ENCODE data around the gene ERN1.

DNA sequence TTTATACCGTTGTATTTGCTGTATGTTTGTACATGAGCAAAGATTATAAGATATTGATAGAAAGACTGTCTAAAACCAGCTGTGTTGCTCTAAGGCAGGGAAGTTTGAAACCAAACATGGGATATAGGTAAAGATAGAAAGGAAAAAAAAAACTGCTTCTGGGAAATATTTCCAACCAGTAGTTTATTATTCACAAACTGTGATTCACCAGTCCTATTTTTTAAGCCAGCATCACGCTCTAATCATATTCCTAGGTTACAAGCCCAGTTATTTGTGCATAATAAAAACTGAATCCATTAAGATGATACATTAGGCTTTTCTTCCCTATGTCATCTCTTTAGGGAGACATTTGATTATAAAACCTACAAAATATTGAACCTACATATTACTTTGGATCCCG, 4.0 kb downstream of the ERN1 start:
- no peak for TF ChIP-seq POLR2A (IDR thresholded peaks at IDR 0.05)
- TF ChIP-seq, protein P1, sequence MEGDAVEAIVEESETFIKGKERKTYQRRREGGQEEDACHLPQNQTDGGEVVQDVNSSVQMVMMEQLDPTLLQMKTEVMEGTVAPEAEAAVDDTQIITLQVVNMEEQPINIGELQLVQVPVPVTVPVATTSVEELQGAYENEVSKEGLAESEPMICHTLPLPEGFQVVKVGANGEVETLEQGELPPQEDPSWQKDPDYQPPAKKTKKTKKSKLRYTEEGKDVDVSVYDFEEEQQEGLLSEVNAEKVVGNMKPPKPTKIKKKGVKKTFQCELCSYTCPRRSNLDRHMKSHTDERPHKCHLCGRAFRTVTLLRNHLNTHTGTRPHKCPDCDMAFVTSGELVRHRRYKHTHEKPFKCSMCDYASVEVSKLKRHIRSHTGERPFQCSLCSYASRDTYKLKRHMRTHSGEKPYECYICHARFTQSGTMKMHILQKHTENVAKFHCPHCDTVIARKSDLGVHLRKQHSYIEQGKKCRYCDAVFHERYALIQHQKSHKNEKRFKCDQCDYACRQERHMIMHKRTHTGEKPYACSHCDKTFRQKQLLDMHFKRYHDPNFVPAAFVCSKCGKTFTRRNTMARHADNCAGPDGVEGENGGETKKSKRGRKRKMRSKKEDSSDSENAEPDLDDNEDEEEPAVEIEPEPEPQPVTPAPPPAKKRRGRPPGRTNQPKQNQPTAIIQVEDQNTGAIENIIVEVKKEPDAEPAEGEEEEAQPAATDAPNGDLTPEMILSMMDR (IDR thresholded peaks at IDR 0.05): no peak

Data from body of pancreas (tissue), 4 donors.